Measurements from ENCODE around the gene IL9.

DNA sequence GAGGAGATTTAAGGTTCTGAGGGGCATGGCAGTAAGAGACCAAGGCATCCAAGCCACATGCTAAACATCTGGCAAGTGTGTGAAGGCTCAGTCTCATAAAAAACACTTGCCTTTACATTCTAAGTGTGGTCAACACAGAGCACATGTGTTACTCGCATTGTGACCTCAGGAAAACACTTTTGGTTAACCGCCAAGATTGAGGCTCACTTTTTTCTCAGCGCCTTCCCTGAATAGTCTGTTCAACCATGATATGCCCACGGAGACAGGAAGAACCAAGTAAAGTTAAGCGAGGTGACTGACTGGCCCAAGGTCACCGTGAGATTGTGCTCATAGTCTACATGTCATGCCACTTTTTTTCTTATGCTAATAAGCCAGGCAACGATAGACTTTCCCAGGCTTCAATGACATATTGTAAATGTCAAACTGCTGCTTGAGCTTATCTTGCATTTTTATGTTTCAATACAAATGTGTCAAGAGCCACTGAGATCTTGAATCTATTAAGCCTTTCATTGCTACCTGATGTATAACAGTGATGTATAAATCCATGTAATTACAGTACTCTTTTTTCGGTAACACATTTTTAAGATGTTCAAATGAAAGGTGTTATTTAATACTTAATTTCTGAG is 21.1 kb upstream of the IL9 start:
- TF ChIP-seq EZH2 (IDR thresholded peaks at IDR 0.05) (no peak), EZH2phosphoT487 (IDR thresholded peaks at IDR 0.05) (no peak)
- TF ChIP-seq, protein P1, sequence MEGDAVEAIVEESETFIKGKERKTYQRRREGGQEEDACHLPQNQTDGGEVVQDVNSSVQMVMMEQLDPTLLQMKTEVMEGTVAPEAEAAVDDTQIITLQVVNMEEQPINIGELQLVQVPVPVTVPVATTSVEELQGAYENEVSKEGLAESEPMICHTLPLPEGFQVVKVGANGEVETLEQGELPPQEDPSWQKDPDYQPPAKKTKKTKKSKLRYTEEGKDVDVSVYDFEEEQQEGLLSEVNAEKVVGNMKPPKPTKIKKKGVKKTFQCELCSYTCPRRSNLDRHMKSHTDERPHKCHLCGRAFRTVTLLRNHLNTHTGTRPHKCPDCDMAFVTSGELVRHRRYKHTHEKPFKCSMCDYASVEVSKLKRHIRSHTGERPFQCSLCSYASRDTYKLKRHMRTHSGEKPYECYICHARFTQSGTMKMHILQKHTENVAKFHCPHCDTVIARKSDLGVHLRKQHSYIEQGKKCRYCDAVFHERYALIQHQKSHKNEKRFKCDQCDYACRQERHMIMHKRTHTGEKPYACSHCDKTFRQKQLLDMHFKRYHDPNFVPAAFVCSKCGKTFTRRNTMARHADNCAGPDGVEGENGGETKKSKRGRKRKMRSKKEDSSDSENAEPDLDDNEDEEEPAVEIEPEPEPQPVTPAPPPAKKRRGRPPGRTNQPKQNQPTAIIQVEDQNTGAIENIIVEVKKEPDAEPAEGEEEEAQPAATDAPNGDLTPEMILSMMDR (IDR thresholded peaks at IDR 0.05), result no peak

Data from neural progenitor cell (in vitro differentiated cells).